ENCODE data around the gene DDAH1.

GRCh38 chr1:85462931-85463649 is 1.9 kb downstream of the DDAH1 start:
- TF ChIP-seq CTCF (IDR thresholded peaks at IDR 0.05) (no peak), POLR2A (IDR thresholded peaks at IDR 0.05) (no peak), EP300 (IDR thresholded peaks at IDR 0.05) (no peak)

Data from sigmoid colon (tissue), 4 donors.